PC-3 (cell line): ENCODE data around the gene TJP3. TPM values are rescaled to one million over a fixed set of nuclear protein-coding genes. Genes with fewer than 3 reads are reported as not detected.

ENCODE experiments used
- ATAC-seq: fragments of 200-7000 bp; cut with Tn5 transposase; 2 replicates; pipeline ENCODE4 v1.9.1; 2020; ENCODE audit warnings: mild to moderate bottlenecking, moderate library complexity
- BruUV-seq: library from RNA; stranded (reverse); fragments of 400-500 nt; replicated peaks from 2 replicates; lab custom pipeline; 2021; lab: Mats Ljungman, UMichigan
- CTCF ChIA-PET: fragments of 300-600 bp; sonication (Branson Sonifier 250); formaldehyde crosslinking; loops from one replicate; lab custom pipeline; 2022; ENCODE audit warnings: antibody characterized with exemption; lab: Charles Lee
- POLR2A ChIA-PET: fragments of 300-600 bp; sonication (Branson Sonifier 250); formaldehyde crosslinking; loops from one replicate; lab custom pipeline; 2022; ENCODE audit warnings: antibody characterized with exemption; ENCODE audit not compliant: unreplicated experiment; lab: Charles Lee
- DNase-seq: peaks from one replicate; pipeline ENCODE4 v3.0.0-alpha.2; 2015
- H2AFZ ChIP-seq: fragments of 300-600 bp; sonication (generic); 2 replicates; pipeline ENCODE4 v1.6.0; 2016; ENCODE audit warnings: antibody characterized with exemption, low read length
- H3F3A ChIP-seq: fragments of 300-600 bp; sonication (generic); one replicate; pipeline ENCODE4 v1.6.0; 2017; ENCODE audit warnings: antibody characterized with exemption, low read length, control low read depth, mild to moderate bottlenecking; ENCODE audit not compliant: unreplicated experiment
- H3K27ac ChIP-seq: fragments of 300-600 bp; sonication (generic); 2 replicates; pipeline ENCODE4 v1.5.1; 2016; ENCODE audit warnings: mild to moderate bottlenecking, low read length
- H3K27me3 ChIP-seq: fragments of 300-600 bp; sonication (generic); 2 replicates; pipeline ENCODE4 v1.6.1; 2016; ENCODE audit warnings: low read length, mixed read lengths
- H3K36me3 ChIP-seq: fragments of 300-600 bp; sonication (generic); 2 replicates; pipeline ENCODE4 v1.6.1; 2016; ENCODE audit warnings: low read depth, mixed run types, low read length, mixed read lengths
- H3K4me1 ChIP-seq: fragments of 300-600 bp; sonication (generic); 2 replicates; pipeline ENCODE4 v1.5.1; 2016; ENCODE audit warnings: low read length; ENCODE audit not compliant: insufficient read depth
- H3K4me2 ChIP-seq: fragments of 300-600 bp; sonication (generic); 2 replicates; pipeline ENCODE4 v1.6.0; 2016; ENCODE audit warnings: low read length
- H3K4me3 ChIP-seq: fragments of 300-600 bp; sonication (generic); 2 replicates; pipeline ENCODE4 v1.5.1; 2016; ENCODE audit warnings: mild to moderate bottlenecking, low read length, mixed read lengths
- H3K79me2 ChIP-seq: fragments of 300-600 bp; sonication (generic); 2 replicates; pipeline ENCODE4 v1.6.1; 2017; ENCODE audit warnings: low read length, mixed read lengths
- H3K9ac ChIP-seq: fragments of 300-600 bp; sonication (generic); 2 replicates; pipeline ENCODE4 v1.6.0; 2016; ENCODE audit warnings: mild to moderate bottlenecking, low read length
- H3K9me2 ChIP-seq: fragments of 300-600 bp; sonication (generic); replicated peaks from 2 replicates; pipeline ENCODE4 v1.6.1; 2016; ENCODE audit warnings: mixed run types, low read length, mixed read lengths
- H3K9me3 ChIP-seq: fragments of 300-600 bp; sonication (generic); 2 replicates; pipeline ENCODE4 v1.6.1; 2016; ENCODE audit warnings: low read length, mixed read lengths
- H4K20me1 ChIP-seq: fragments of 300-600 bp; sonication (generic); 2 replicates; pipeline ENCODE4 v1.6.1; 2016; ENCODE audit warnings: low read length, mixed read lengths
- EZH2 ChIP-seq: fragments of 300-600 bp; sonication (generic); IDR thresholded peaks from one replicate; pipeline ENCODE4 v1.6.1; 2017; ENCODE audit warnings: antibody characterized with exemption, mild to moderate bottlenecking, low read length; ENCODE audit not compliant: unreplicated experiment
- EZH2phosphoT487 ChIP-seq: fragments of 300-600 bp; sonication (generic); IDR thresholded peaks from 2 replicates; pipeline ENCODE4 v1.6.1; 2018; ENCODE audit warnings: mild to moderate bottlenecking, antibody characterized with exemption, low read length, borderline replicate concordance
- intact Hi-C: fragments of 100-400 bp; cut with micrococcal nuclease; formaldehyde crosslinking; loops from 2 replicates; pipeline ENCODE4 v1.9.0; 2023
- total RNA-seq: library from RNA; depleted of rRNA; stranded (reverse); fragments of >200 nt; gene quantifications from 2 replicates; pipeline ENCODE4 v1.2.3, GENCODE V29; 2014
- TF ChIP-seq, protein P1 (sequence below): fragments of 300-600 bp; sonication (generic); conservative IDR thresholded peaks from 2 replicates; pipeline ENCODE4 v1.5.1; 2017; ENCODE audit warnings: antibody characterized with exemption, low read depth, mild to moderate bottlenecking, low read length

Gene TJP3
- total RNA-seq, 1 experiment from 2014 or later: 11.7 TPM

DNA sequence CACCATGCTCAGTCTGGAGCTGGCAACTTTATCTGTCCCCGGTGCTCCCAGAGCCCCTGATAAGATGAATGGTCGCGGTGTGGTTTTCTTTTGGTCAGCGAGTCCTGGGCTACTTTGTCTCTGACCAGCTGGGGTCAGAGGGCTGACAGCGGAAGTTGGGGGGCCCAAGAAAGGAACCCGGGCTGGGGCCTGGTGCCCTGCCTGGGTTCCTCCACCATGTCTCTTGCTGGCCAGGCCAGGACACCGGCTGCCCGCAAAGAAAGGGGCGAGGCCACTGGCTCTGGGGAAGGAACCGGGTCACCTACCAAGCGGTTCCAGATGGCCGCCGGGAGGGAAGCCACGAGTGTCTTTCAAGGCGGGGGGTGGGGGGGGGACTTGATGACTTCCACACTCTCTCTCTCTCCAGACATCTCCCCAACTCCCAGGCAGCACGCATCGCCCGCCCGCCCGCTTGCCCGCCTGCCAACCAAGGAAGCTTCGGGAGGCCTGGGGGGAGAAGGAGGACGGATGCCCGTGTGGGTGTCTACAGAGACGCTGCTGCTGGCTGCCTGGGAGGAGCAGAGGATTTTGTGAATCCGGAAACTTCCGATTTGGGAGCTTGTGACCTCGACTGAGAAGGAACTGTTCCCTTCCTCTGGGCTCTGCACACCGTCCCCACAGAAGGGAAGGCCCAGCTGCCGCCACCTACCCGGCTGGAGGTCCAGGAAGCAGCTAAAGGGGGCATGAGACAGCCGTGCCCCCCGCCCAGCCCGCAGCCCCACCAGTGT lies 9.0 kb upstream of the TJP3 start:
- Histone ChIP-seq H3F3A (no peaks in the 10 kb centered on the region), H3K4me2 (peak overlapping the region; percentile 99), H3K9me3 (no peaks in the 10 kb centered on the region), H4K20me1 (no peaks in the 10 kb centered on the region), H2AFZ (peak overlapping the region; percentile 59; the same call in 1 of the 2 replicates), H3K27ac (no peak overlapping the region), H3K4me3 (peak overlapping the region; percentile 87), H3K4me1 (no peaks in the 10 kb centered on the region), H3K36me3 (no peaks in the 10 kb centered on the region), H3K27me3 (no peaks in the 10 kb centered on the region), H3K79me2 (peaks cover 36% of the 10 kb centered on the region), H3K9me2 (no peaks in the 10 kb centered on the region), H3K9ac (peak overlapping the region; percentile 67)
- BruUV-seq: TSS peak; percentile 67
- CTCF ChIA-PET: no interaction called here
- intact Hi-C loops: no loop called here
- DNase-seq (peak; percentile 24), ATAC-seq (peak; percentile 60)
- TF ChIP-seq EZH2 (no peak), EZH2phosphoT487 (no peak)
- TF ChIP-seq, protein P1, sequence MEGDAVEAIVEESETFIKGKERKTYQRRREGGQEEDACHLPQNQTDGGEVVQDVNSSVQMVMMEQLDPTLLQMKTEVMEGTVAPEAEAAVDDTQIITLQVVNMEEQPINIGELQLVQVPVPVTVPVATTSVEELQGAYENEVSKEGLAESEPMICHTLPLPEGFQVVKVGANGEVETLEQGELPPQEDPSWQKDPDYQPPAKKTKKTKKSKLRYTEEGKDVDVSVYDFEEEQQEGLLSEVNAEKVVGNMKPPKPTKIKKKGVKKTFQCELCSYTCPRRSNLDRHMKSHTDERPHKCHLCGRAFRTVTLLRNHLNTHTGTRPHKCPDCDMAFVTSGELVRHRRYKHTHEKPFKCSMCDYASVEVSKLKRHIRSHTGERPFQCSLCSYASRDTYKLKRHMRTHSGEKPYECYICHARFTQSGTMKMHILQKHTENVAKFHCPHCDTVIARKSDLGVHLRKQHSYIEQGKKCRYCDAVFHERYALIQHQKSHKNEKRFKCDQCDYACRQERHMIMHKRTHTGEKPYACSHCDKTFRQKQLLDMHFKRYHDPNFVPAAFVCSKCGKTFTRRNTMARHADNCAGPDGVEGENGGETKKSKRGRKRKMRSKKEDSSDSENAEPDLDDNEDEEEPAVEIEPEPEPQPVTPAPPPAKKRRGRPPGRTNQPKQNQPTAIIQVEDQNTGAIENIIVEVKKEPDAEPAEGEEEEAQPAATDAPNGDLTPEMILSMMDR: no peak
- POLR2A ChIA-PET: no interaction called here

GRCh38 chr19:3699741-3700241 lies 8.4 kb upstream of the TJP3 start:
- no TSS peak for BruUV-seq
- peak overlapping the region; percentile 67 for H3K9ac ChIP-seq
- no peak overlapping the region for H3K27ac ChIP-seq
- H3K36me3 ChIP-seq: no peaks in the 10 kb centered on the region
- no peaks in the 10 kb centered on the region for H4K20me1 ChIP-seq
- no peaks in the 10 kb centered on the region for H3K27me3 ChIP-seq
- ATAC-seq (no peak), DNase-seq (no peak)
- TF ChIP-seq, protein P1: no peak
- TF ChIP-seq EZH2 (no peak), EZH2phosphoT487 (no peak)
- intact Hi-C loops: no loop called here
- ChIA-PET POLR2A (no interaction called here), CTCF (no interaction called here)
- H3K79me2 ChIP-seq: peaks cover 33% of the 10 kb centered on the region
- no peaks in the 10 kb centered on the region for H3F3A ChIP-seq
- peak overlapping the region; percentile 87 for H3K4me3 ChIP-seq
- H2AFZ ChIP-seq: peak overlapping the region; percentile 59; the same call in 1 of the 2 replicates
- peak overlapping the region; percentile 99 for H3K4me2 ChIP-seq
- no peaks in the 10 kb centered on the region for H3K9me3 ChIP-seq
- no peaks in the 10 kb centered on the region for H3K9me2 ChIP-seq
- H3K4me1 ChIP-seq: no peaks in the 10 kb centered on the region
